Loucy (cell line): Measurements from ENCODE around the gene RIC3.

Experiments
- H2AFZ ChIP-seq: fragments of 200-600 bp; sonication (generic); 2 replicates; pipeline ENCODE4 v1.6.0; 2016; ENCODE audit warnings: antibody characterized with exemption, mild to moderate bottlenecking, low read length, moderate library complexity
- H3F3A ChIP-seq: fragments of 200-600 bp; 2 replicates; pipeline ENCODE4 v1.6.0; 2016; ENCODE audit warnings: antibody characterized with exemption, low read depth, mild to moderate bottlenecking
- H3K27me3 ChIP-seq: fragments of 200-600 bp; sonication (generic); 2 replicates; pipeline ENCODE4 v1.6.1; 2014; ENCODE audit warnings: low read length, mild to moderate bottlenecking; ENCODE audit not compliant: insufficient read depth, poor library complexity, severe bottlenecking
- H3K36me3 ChIP-seq: fragments of 200-600 bp; sonication (generic); 2 replicates; pipeline ENCODE4 v1.6.1; 2016; ENCODE audit warnings: low read length; ENCODE audit not compliant: insufficient read depth
- H3K4me1 ChIP-seq: fragments of 200-600 bp; sonication (generic); 2 replicates; pipeline ENCODE4 v1.5.1; 2014; ENCODE audit warnings: low read length, mild to moderate bottlenecking; ENCODE audit not compliant: insufficient read depth, poor library complexity, severe bottlenecking
- H3K4me2 ChIP-seq: fragments of 200-600 bp; sonication (generic); 2 replicates; pipeline ENCODE4 v1.6.0; 2014; ENCODE audit warnings: antibody characterized with exemption, low read length, low read depth, mild to moderate bottlenecking; ENCODE audit not compliant: poor library complexity, severe bottlenecking
- H3K4me3 ChIP-seq: fragments of 200-600 bp; sonication (generic); 2 replicates; pipeline ENCODE4 v1.5.1; 2014; ENCODE audit warnings: low read length, mild to moderate bottlenecking, mixed read lengths; ENCODE audit not compliant: poor library complexity, severe bottlenecking
- H3K79me2 ChIP-seq: fragments of 200-600 bp; sonication (generic); 2 replicates; pipeline ENCODE4 v1.6.1; 2014; ENCODE audit warnings: low read length; ENCODE audit not compliant: insufficient read depth
- H3K9ac ChIP-seq: fragments of 200-600 bp; sonication (generic); 2 replicates; pipeline ENCODE4 v1.6.0; 2014; ENCODE audit warnings: mild to moderate bottlenecking, low read depth, low read length, moderate library complexity; ENCODE audit not compliant: poor library complexity, severe bottlenecking
- H3K9me2 ChIP-seq: fragments of 200-600 bp; sonication (generic); replicated peaks from 2 replicates; pipeline ENCODE4 v1.6.1; 2016; ENCODE audit warnings: low read depth, low read length, mixed read lengths
- H3K9me3 ChIP-seq: fragments of 200-600 bp; sonication (generic); 2 replicates; pipeline ENCODE4 v1.6.1; 2014; ENCODE audit warnings: mild to moderate bottlenecking, antibody characterized with exemption, low read length, low read depth; ENCODE audit not compliant: insufficient read depth
- H4K20me1 ChIP-seq: fragments of 200-600 bp; sonication (generic); 2 replicates; pipeline ENCODE4 v1.6.0; 2014; ENCODE audit warnings: antibody characterized with exemption, low read length, mild to moderate bottlenecking; ENCODE audit not compliant: insufficient read depth, poor library complexity, severe bottlenecking
- CTCF ChIP-seq: fragments of 200-600 bp; sonication (generic); conservative IDR thresholded peaks from 2 replicates; pipeline ENCODE4 v1.5.1; 2014; ENCODE audit warnings: mild to moderate bottlenecking, antibody characterized with exemption, low read length
- EZH2phosphoT487 ChIP-seq: fragments of 200-600 bp; IDR thresholded peaks from 2 replicates; pipeline ENCODE4 v1.6.1; 2018; ENCODE audit warnings: antibody characterized with exemption, mild to moderate bottlenecking, moderate library complexity, borderline replicate concordance

RIC3 gene

GRCh38 chr11:8217136-8217535, 48.3 kb upstream of the RIC3 start:
- H3F3A ChIP-seq, result no peaks in the 10 kb centered on the region
- H3K9me2 ChIP-seq, result no peaks in the 10 kb centered on the region
- TF ChIP-seq CTCF (no peak), EZH2phosphoT487 (no peak)
- no peaks in the 10 kb centered on the region for H3K36me3 ChIP-seq
- no peaks in the 10 kb centered on the region for H3K9me3 ChIP-seq
- no peaks in the 10 kb centered on the region for H3K27me3 ChIP-seq
- no peak overlapping the region for H3K4me3 ChIP-seq
- H3K79me2 ChIP-seq, result no peaks in the 10 kb centered on the region
- H3K9ac ChIP-seq, result no peak overlapping the region
- no peaks in the 10 kb centered on the region for H3K4me1 ChIP-seq
- no peak overlapping the region for H2AFZ ChIP-seq
- H4K20me1 ChIP-seq, result no peaks in the 10 kb centered on the region
- H3K4me2 ChIP-seq, result no peak overlapping the region

GRCh38 chr11:8213376-8213775, 44.6 kb upstream of the RIC3 start:
- H3K27me3 ChIP-seq, result no peaks in the 10 kb centered on the region
- no peak overlapping the region for H3K4me2 ChIP-seq
- H3K9me2 ChIP-seq, result no peaks in the 10 kb centered on the region
- H2AFZ ChIP-seq, result no peak overlapping the region
- no peaks in the 10 kb centered on the region for H3K9me3 ChIP-seq
- no peaks in the 10 kb centered on the region for H3K79me2 ChIP-seq
- H4K20me1 ChIP-seq, result no peaks in the 10 kb centered on the region
- no peak overlapping the region for H3K4me3 ChIP-seq
- no peaks in the 10 kb centered on the region for H3K4me1 ChIP-seq
- no peaks in the 10 kb centered on the region for H3K36me3 ChIP-seq
- no peaks in the 10 kb centered on the region for H3F3A ChIP-seq
- no peak overlapping the region for H3K9ac ChIP-seq
- TF ChIP-seq CTCF (no peak), EZH2phosphoT487 (no peak)

- TF ChIP-seq EZH2phosphoT487 (no peak), CTCF (peak; percentile 88)
- H3F3A ChIP-seq, result no peaks in the 10 kb centered on the region
- H3K4me3 ChIP-seq, result no peak overlapping the region
- H3K36me3 ChIP-seq, result no peaks in the 10 kb centered on the region
- no peaks in the 10 kb centered on the region for H3K9me2 ChIP-seq
- H3K79me2 ChIP-seq, result no peaks in the 10 kb centered on the region
- no peaks in the 10 kb centered on the region for H3K27me3 ChIP-seq
- no peak overlapping the region for H3K4me2 ChIP-seq
- H3K9me3 ChIP-seq, result no peaks in the 10 kb centered on the region
- no peaks in the 10 kb centered on the region for H4K20me1 ChIP-seq
- no peak overlapping the region for H3K9ac ChIP-seq
- no peak overlapping the region for H2AFZ ChIP-seq
- H3K4me1 ChIP-seq, result peaks cover 16% of the 10 kb centered on the region
Observed at GRCh38 chr11:8209208-8209807, 40.5 kb upstream of the RIC3 start.
